Transverse colon (tissue), 3 donors: ENCODE measurements around the gene IGSF21.

ENCODE experiments used
- EP300 ChIP-seq: sonication (generic); formaldehyde crosslinking; IDR thresholded peaks from one replicate; pipeline ENCODE4 v1.6.1; 2017; ENCODE audit warnings: antibody characterized with exemption, low read depth
- POLR2A ChIP-seq: fragments of 450-650 bp; IDR thresholded peaks from one replicate; pipeline ENCODE4 v1.6.1; 2016; ENCODE audit warnings: antibody characterized with exemption, mild to moderate bottlenecking, moderate library complexity
- TF ChIP-seq, protein P1 (sequence below), 5 experiments: fragments of 200-600 bp in 3 of 5; fragments of 450-650 bp in 2 of 5; sonication (generic) in 3 of 5; IDR thresholded peaks; 1 replicate in 2 of 5; 2 replicates in 3 of 5; pipeline ENCODE4 v1.5.1; 2016 to 2017; ENCODE audit warnings: antibody characterized with exemption in 5 of 5, inconsistent platforms in 3 of 5, mild to moderate bottlenecking in 2 of 5, moderate library complexity in 1 of 5

DNA sequence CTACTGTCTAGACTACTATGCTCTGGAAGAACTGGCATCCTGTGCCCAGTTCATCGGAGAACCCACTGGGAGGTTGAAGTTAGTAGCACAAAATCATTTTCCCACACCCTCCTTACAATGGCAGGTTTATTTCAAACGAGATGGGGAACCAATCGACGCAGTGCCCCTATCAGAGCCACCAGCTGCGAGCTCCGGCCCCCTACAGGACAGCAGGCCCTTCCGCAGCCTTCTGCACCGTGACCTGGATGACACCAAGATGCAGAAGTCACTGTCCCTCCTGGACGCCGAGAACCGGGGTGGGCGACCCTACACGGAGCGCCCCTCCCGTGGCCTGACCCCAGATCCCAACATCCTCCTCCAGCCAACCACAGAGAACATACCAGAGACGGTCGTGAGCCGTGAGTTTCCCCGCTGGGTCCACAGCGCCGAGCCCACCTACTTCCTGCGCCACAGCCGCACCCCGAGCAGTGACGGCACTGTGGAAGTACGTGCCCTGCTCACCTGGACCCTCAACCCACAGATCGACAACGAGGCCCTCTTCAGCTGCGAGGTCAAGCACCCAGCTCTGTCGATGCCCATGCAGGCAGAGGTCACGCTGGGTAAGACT, 257.6 kb downstream of the IGSF21 start:
- TF ChIP-seq POLR2A (no peak), EP300 (no peak)
- TF ChIP-seq, protein P1, sequence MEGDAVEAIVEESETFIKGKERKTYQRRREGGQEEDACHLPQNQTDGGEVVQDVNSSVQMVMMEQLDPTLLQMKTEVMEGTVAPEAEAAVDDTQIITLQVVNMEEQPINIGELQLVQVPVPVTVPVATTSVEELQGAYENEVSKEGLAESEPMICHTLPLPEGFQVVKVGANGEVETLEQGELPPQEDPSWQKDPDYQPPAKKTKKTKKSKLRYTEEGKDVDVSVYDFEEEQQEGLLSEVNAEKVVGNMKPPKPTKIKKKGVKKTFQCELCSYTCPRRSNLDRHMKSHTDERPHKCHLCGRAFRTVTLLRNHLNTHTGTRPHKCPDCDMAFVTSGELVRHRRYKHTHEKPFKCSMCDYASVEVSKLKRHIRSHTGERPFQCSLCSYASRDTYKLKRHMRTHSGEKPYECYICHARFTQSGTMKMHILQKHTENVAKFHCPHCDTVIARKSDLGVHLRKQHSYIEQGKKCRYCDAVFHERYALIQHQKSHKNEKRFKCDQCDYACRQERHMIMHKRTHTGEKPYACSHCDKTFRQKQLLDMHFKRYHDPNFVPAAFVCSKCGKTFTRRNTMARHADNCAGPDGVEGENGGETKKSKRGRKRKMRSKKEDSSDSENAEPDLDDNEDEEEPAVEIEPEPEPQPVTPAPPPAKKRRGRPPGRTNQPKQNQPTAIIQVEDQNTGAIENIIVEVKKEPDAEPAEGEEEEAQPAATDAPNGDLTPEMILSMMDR (IDR thresholded peaks at IDR 0.05) = no peak
